Esophagus squamous epithelium (tissue), 5 donors: ENCODE results near the gene GMDS. TPM values are rescaled to one million over a fixed set of nuclear protein-coding genes. Genes with fewer than 3 reads are reported as not detected.
A peak's percentile ranks its signal among the peaks of the same experiment; 100 is the strongest.

Experiments
- DNase-seq: peaks from one replicate; lab custom pipeline; 2025; lab: John Stamatoyannopoulos, UW
- H3K27ac ChIP-seq, 4 donors: fragments of 200-600 bp; sonication (generic); one replicate each; pipeline ENCODE4 v1.5.1; 2016 to 2019; ENCODE audit warnings: mild to moderate bottlenecking in 1 of 4
- H3K27me3 ChIP-seq, 4 donors: fragments of 200-600 bp; sonication (generic); 1 replicate in 3 of 4; 2 replicates in 1 of 4; pipeline versions ENCODE4 v1.5.1 to v1.6.0; 2017 to 2021; ENCODE audit warnings: antibody characterized with exemption in 1 of 4
- H3K36me3 ChIP-seq, 3 donors: fragments of 200-600 bp; sonication (generic); one replicate each; pipeline ENCODE4 v1.5.1; 2016 to 2019
- H3K4me1 ChIP-seq, 3 donors: fragments of 200-600 bp; sonication (generic); one replicate each; pipeline ENCODE4 v1.5.1; 2017 to 2019
- H3K4me3 ChIP-seq, 4 donors: fragments of 200-600 bp; sonication (generic); 1 replicate in 3 of 4; 2 replicates in 1 of 4; pipeline ENCODE4 v1.5.1; 2016 to 2019; ENCODE audit warnings: mild to moderate bottlenecking in 2 of 4, moderate library complexity in 1 of 4
- H3K9me3 ChIP-seq, 3 donors: fragments of 200-600 bp; sonication (generic); one replicate each; pipeline ENCODE4 v1.5.1; 2016 to 2019
- POLR2A ChIP-seq, 4 donors: fragments of 450-650 bp; IDR thresholded peaks; one replicate each; pipeline ENCODE4 v1.6.1; 2017; ENCODE audit warnings: antibody characterized with exemption in 4 of 4, mild to moderate bottlenecking in 4 of 4, moderate library complexity in 3 of 4
- WGBS, 2 donors: methylation state at CpG; one replicate each; pipeline ENCODE4 v1.1.5; 2018; 5-methylcytosine and 5-hydroxymethylcytosine counted together
- intact Hi-C: fragments of 100-400 bp; cut with DNase I; formaldehyde crosslinking; loops from one replicate; pipeline ENCODE4 v1.15.0; 2022
- total RNA-seq, 4 donors: library from RNA; depleted of rRNA; stranded (reverse); fragments of >200 nt; gene quantifications; one replicate each; pipeline ENCODE4 v1.1.0, GENCODE V29; 2016
- TF ChIP-seq, protein P1 (sequence below), 6 experiments: fragments of 450-650 bp in 4 of 6; fragments of 200-600 bp in 2 of 6; sonication (generic) in 2 of 6; IDR thresholded peaks; one replicate each; pipeline ENCODE4 v1.5.1; 2016 to 2019; ENCODE audit warnings: antibody characterized with exemption in 6 of 6, mild to moderate bottlenecking in 4 of 6, moderate library complexity in 4 of 6
- donor health status: DM: yes; HTN: yes; CAD: no.

The GMDS gene
- total RNA-seq, 4 donors from 2014 or later, result 17.9 to 58.7 (median 36.7) TPM

DNA sequence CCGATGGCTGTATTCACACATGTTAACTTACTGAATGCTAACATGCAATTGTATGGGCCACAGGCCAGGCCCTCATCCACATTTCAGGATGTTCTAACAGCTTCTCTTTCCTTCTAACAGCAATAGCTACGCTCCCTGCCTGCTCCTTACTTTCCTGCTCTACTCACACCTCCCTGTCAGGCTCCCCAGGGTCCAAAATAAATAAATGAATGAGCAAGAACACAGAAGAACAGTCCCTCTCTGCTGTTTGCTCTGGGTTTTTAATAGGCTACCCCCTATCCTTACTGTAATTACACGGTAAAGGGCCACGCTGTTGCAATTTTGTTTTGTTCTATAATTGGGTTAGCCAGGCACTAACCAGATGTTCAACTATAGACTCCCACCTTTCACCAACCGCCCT is 135.6 kb downstream of the GMDS start:
- Histone ChIP-seq H3K4me1 (peaks cover 0 to 19% (median 16%) of the 10 kb centered on the region in 3 donors), H3K36me3 (no peaks in the 10 kb centered on the region), H3K9me3 (no peaks in the 10 kb centered on the region), H3K27me3 (no peaks in the 10 kb centered on the region), H3K27ac (no peak overlapping the region), H3K4me3 (no peak overlapping the region)
- no peak for TF ChIP-seq POLR2A (IDR thresholded peaks at IDR 0.05)
- TF ChIP-seq, protein P1, sequence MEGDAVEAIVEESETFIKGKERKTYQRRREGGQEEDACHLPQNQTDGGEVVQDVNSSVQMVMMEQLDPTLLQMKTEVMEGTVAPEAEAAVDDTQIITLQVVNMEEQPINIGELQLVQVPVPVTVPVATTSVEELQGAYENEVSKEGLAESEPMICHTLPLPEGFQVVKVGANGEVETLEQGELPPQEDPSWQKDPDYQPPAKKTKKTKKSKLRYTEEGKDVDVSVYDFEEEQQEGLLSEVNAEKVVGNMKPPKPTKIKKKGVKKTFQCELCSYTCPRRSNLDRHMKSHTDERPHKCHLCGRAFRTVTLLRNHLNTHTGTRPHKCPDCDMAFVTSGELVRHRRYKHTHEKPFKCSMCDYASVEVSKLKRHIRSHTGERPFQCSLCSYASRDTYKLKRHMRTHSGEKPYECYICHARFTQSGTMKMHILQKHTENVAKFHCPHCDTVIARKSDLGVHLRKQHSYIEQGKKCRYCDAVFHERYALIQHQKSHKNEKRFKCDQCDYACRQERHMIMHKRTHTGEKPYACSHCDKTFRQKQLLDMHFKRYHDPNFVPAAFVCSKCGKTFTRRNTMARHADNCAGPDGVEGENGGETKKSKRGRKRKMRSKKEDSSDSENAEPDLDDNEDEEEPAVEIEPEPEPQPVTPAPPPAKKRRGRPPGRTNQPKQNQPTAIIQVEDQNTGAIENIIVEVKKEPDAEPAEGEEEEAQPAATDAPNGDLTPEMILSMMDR (IDR thresholded peaks at IDR 0.05), result no peak
- WGBS, 2 donors, result 92 to 96% methylated on average over 5 of the region's 5 CpGs
- intact Hi-C loops, result loop anchor here (10.0 kb wide), 1 partner anchor 505 kb away; the partner anchor contains the start of gene FOXC1
- DNase-seq, result no peak

DNA sequence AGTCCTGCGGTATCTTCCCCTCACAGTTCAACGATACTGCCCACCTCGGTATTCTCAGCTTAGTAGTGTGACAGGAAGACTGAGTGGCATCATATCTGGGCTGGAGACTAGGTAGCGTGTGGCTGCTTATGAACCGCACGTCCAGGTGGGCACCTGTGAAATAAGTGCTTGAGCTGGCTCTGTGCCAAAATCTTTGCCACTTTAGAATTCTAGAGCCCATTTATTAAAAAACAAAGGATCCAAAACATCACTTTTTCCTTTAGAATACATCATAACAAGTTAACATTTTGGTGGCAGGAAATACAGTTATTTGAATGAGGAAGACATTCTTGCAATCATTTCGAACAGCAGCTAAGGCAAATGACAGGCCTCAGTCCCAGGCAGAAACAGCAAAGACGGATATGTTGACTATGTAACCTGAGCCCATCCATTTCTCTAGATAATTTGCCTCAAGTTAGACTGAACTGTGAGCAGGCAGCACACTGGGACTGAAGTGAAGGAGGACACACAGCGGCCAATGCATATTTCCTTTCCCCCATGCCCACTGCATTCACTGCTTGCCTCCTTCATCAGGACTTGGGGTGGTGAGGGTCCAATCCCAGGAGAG is 136.6 kb downstream of the GMDS start:
- H3K27ac ChIP-seq, result no peak overlapping the region
- H3K4me1 ChIP-seq, result peaks cover 0 to 22% (median 16%) of the 10 kb centered on the region in 3 donors
- TF ChIP-seq, protein P1 (IDR thresholded peaks at IDR 0.05), result no peak
- TF ChIP-seq POLR2A (IDR thresholded peaks at IDR 0.05), result no peak
- 90 to 94% methylated on average over 9 of the region's 9 CpGs for WGBS, 2 donors
- no peak overlapping the region for H3K4me3 ChIP-seq
- intact Hi-C loops, result no loop called here
- DNase-seq, result no peak
- no peaks in the 10 kb centered on the region for H3K36me3 ChIP-seq
- H3K9me3 ChIP-seq, result no peaks in the 10 kb centered on the region
- no peaks in the 10 kb centered on the region for H3K27me3 ChIP-seq

DNA sequence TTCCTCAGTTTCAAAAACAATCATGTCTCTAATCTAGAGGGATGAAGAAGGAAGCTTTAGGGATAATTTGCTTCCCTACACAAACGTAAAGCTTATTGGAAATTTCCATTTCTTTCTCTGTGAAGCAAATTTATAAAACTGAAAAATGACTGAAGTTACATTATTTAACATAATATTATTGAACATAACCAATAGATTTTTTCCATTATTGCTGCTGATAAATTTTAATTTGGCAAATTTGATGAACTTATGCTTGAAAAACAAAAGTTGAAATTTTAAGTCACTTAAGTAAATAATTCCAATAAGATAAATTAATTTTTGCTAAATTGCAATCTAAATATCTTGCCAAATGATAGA is 140.9 kb downstream of the GMDS start:
- 3% methylated on average over 1 of the region's 1 CpG for WGBS, 2 donors
- H3K9me3 ChIP-seq, result no peaks in the 10 kb centered on the region
- H3K4me1 ChIP-seq, result peaks cover 0 to 6% (median 0%) of the 10 kb centered on the region in 3 donors
- no peak for DNase-seq
- no peaks in the 10 kb centered on the region for H3K27me3 ChIP-seq
- TF ChIP-seq, protein P1 (IDR thresholded peaks at IDR 0.05), result no peak
- no peak for TF ChIP-seq POLR2A (IDR thresholded peaks at IDR 0.05)
- H3K36me3 ChIP-seq, result no peaks in the 10 kb centered on the region
- intact Hi-C loops, result no loop called here
- no peak overlapping the region for H3K4me3 ChIP-seq
- no peak overlapping the region for H3K27ac ChIP-seq

DNA sequence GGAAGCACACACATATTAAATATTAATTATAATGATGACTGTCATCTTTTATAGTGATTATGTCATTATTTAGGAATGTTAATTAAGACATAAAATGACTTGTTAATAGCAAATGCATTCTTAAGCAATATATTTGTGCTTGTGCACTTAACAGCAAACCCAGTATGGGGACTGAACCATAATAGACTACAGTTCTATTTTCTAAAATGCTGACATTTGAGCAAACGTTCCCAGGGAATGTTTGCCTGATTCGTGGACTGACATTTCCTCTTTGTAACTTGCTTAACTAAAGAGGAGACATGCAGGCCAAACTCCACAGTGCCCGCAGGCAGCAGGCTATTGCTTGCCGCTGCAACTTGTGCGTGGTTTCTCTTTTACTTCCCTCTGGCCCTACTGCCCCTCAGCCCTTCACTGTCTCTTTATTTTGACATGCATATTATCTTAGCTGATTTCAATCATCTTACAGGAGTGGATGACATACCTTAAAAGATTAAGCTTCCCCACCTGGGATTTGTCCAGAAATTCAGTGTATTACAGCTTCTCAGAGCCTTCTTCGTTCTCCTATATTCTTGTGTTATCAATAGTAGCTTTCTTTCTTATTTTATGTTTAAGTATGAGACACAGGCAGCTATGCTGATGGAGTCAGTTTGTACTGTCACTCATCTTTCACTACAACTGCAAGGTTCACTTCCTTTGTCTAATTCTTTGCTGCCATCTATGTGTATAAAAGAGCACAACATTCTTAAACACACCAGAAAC is 141.5 kb downstream of the GMDS start:
- H3K27ac ChIP-seq, result peak overlapping the region in 2 of 4 donors; percentile 10 to 12

More for the DNA sequence above, 141.5 kb downstream of the GMDS start:
- Histone ChIP-seq H3K36me3 (no peaks in the 10 kb centered on the region), H3K4me3 (no peak overlapping the region), H3K4me1 (peaks cover 0 to 6% (median 0%) of the 10 kb centered on the region in 3 donors), H3K27me3 (no peaks in the 10 kb centered on the region), H3K9me3 (no peaks in the 10 kb centered on the region)
- WGBS, 2 donors, result 48 to 55% methylated on average over 6 of the region's 6 CpGs
- TF ChIP-seq, protein P1 (IDR thresholded peaks at IDR 0.05), result peak; percentile 16 to 74 (median 43)
- TF ChIP-seq POLR2A (IDR thresholded peaks at IDR 0.05), result no peak
- DNase-seq, result no peak
- intact Hi-C loops, result no loop called here
